GM21717 (cell line): Measurements from ENCODE around the gene ZNF501.

Experiments
- ATAC-seq: cut with Tn5 transposase; IDR thresholded peaks from one replicate; pipeline ENCODE4 v1.9.1; 2021; ENCODE audit warnings: mild to moderate bottlenecking, moderate library complexity; ENCODE audit not compliant: unreplicated experiment

The ZNF501 gene

GRCh38 chr3:44729384-44729910 lies at the start of gene ZNF501:
Gene ZNF501, plus strand, starts transcription at chr3:44729635. Its CDS starts 4,787 bp downstream, at chr3:44734422.
- ATAC-seq, result peak; percentile 81

- ATAC-seq, result no peak
Measured at GRCh38 chr3:44680921-44681455, 48.4 kb upstream of the ZNF501 start.

- no peak for ATAC-seq
Measured at GRCh38 chr3:44682182-44682896, 47.1 kb upstream of the ZNF501 start.

GRCh38 chr3:44685128-44685800 lies 44.2 kb upstream of the ZNF501 start:
- ATAC-seq, result peak; percentile 78

- no peak for ATAC-seq
Measured at GRCh38 chr3:44687898-44688297, 41.5 kb upstream of the ZNF501 start.

GRCh38 chr3:44712455-44713075 lies 16.9 kb upstream of the ZNF501 start, which contains the start of gene ZNF502:
Gene ZNF502, plus strand, starts transcription at chr3:44712660. Its CDS starts 7,602 bp downstream, at chr3:44720262.
- no peak for ATAC-seq

- no peak for ATAC-seq
Measured at GRCh38 chr3:44721231-44722102, 8.0 kb upstream of the ZNF501 start.

- no peak for ATAC-seq
Measured at GRCh38 chr3:44722103-44722401, 7.4 kb upstream of the ZNF501 start.

GRCh38 chr3:44734646-44735168 lies 5.3 kb downstream of the ZNF501 start:
- ATAC-seq, result no peak

GRCh38 chr3:44761101-44761423 lies 31.6 kb downstream of the ZNF501 start:
- no peak for ATAC-seq

GRCh38 chr3:44761424-44762169 lies 32.2 kb downstream of the ZNF501 start, which contains the start of the genes KIAA1143 and KIF15:
Gene KIAA1143, minus strand, starts transcription at chr3:44761619. Its CDS starts 17 bp downstream, at chr3:44761602.
Gene KIF15, plus strand, starts transcription at chr3:44761794. Its CDS starts 72 bp downstream, at chr3:44761866.
- peak; percentile 86 for ATAC-seq

- ATAC-seq, result no peak
Measured at GRCh38 chr3:44762170-44762677, 32.8 kb downstream of the ZNF501 start.

- no peak for ATAC-seq
Measured at GRCh38 chr3:44762690-44763089, 33.3 kb downstream of the ZNF501 start.

- no peak for ATAC-seq
Measured at GRCh38 chr3:44764248-44764647, 34.8 kb downstream of the ZNF501 start.

GRCh38 chr3:44771424-44772098 lies 42.1 kb downstream of the ZNF501 start:
- ATAC-seq, result no peak

- no peak for ATAC-seq
Measured at GRCh38 chr3:44772099-44772442, 42.6 kb downstream of the ZNF501 start.

GRCh38 chr3:44782891-44783290 lies 53.5 kb downstream of the ZNF501 start:
- no peak for ATAC-seq
